ENCODE data around the gene C19orf47. TPM values are rescaled to one million over a fixed set of nuclear protein-coding genes. Genes with fewer than 3 reads are reported as not detected.
"Not testable (repeated sequence)": the region's sequence is repeated elsewhere in the genome, so short reads cannot be mapped to it uniquely, and the experiment has no call there.

C19orf47 gene
- total RNA-seq, 1 experiment from 2014 or later, result 11.7 TPM

GRCh38 chr19:40379446-40380198 lies 31.4 kb upstream of the C19orf47 start:
- Histone ChIP-seq H3K9me3 (ENCODE audit: low read length) (no peaks in the 10 kb centered on the region), H4K20me1 (ENCODE audit: insufficient read depth, low read depth, low read length) (no peaks in the 10 kb centered on the region)

GRCh38 chr19:40378509-40378908 lies 30.3 kb upstream of the C19orf47 start:
- Histone ChIP-seq H3K9me3 (ENCODE audit: low read length) (no peaks in the 10 kb centered on the region), H3K27ac (ENCODE audit: low read length) (no peak overlapping the region), H3K4me2 (ENCODE audit: low read depth, low read length, poor library complexity, severe bottlenecking) (no peak overlapping the region), H3K27me3 (ENCODE audit: low read length) (no peaks in the 10 kb centered on the region), H2AFZ (ENCODE audit: low read length) (no peak overlapping the region), H3K4me3 (ENCODE audit: low read length) (no peak overlapping the region), H3K9ac (ENCODE audit: low read length) (no peak overlapping the region), H3K9me2 (replicated peaks; ENCODE audit: insufficient read depth, low read length) (no peaks in the 10 kb centered on the region), H3K4me1 (ENCODE audit: low read length) (no peaks in the 10 kb centered on the region), H3K36me3 (ENCODE audit: insufficient read depth, low read length) (no peaks in the 10 kb centered on the region), H3K79me2 (ENCODE audit: low read length) (no peaks in the 10 kb centered on the region), H4K20me1 (ENCODE audit: insufficient read depth, low read depth, low read length) (no peaks in the 10 kb centered on the region)
- no peak for DNase-seq

More at GRCh38 chr19:40379446-40380198, 31.4 kb upstream of the C19orf47 start:
- Histone ChIP-seq H3K27ac (ENCODE audit: low read length) (no peak overlapping the region), H3K36me3 (ENCODE audit: insufficient read depth, low read length) (no peaks in the 10 kb centered on the region), H3K79me2 (ENCODE audit: low read length) (no peaks in the 10 kb centered on the region), H3K4me2 (ENCODE audit: low read depth, low read length, poor library complexity, severe bottlenecking) (no peak overlapping the region), H3K27me3 (ENCODE audit: low read length) (no peaks in the 10 kb centered on the region), H3K9me2 (replicated peaks; ENCODE audit: insufficient read depth, low read length) (no peaks in the 10 kb centered on the region), H3K4me3 (ENCODE audit: low read length) (no peak overlapping the region), H3K9ac (ENCODE audit: low read length) (no peak overlapping the region), H2AFZ (ENCODE audit: low read length) (no peak overlapping the region), H3K4me1 (ENCODE audit: low read length) (no peaks in the 10 kb centered on the region)
- DNase-seq, result no peak

GRCh38 chr19:40377876-40378385 lies 29.7 kb upstream of the C19orf47 start:
- DNase-seq, result no peak
- no peaks in the 10 kb centered on the region for H3K79me2 ChIP-seq (ENCODE audit: low read length)
- no peaks in the 10 kb centered on the region for H3K9me3 ChIP-seq (ENCODE audit: low read length)
- no peak overlapping the region for H3K27ac ChIP-seq (ENCODE audit: low read length)
- no peaks in the 10 kb centered on the region for H3K4me1 ChIP-seq (ENCODE audit: low read length)
- H3K4me3 ChIP-seq (ENCODE audit: low read length), result no peak overlapping the region
- no peaks in the 10 kb centered on the region for H4K20me1 ChIP-seq (ENCODE audit: insufficient read depth, low read depth, low read length)
- no peak overlapping the region for H3K9ac ChIP-seq (ENCODE audit: low read length)
- no peak overlapping the region for H2AFZ ChIP-seq (ENCODE audit: low read length)
- H3K9me2 ChIP-seq (replicated peaks; ENCODE audit: insufficient read depth, low read length), result no peaks in the 10 kb centered on the region
- no peaks in the 10 kb centered on the region for H3K27me3 ChIP-seq (ENCODE audit: low read length)
- no peak overlapping the region for H3K4me2 ChIP-seq (ENCODE audit: low read depth, low read length, poor library complexity, severe bottlenecking)
- H3K36me3 ChIP-seq (ENCODE audit: insufficient read depth, low read length), result no peaks in the 10 kb centered on the region

- Histone ChIP-seq H3K9me2 (replicated peaks; ENCODE audit: insufficient read depth, low read length) (no peaks in the 10 kb centered on the region), H3K4me3 (ENCODE audit: low read length) (no peak overlapping the region), H3K79me2 (ENCODE audit: low read length) (no peaks in the 10 kb centered on the region), H3K27ac (ENCODE audit: low read length) (no peak overlapping the region), H4K20me1 (ENCODE audit: insufficient read depth, low read depth, low read length) (no peaks in the 10 kb centered on the region), H3K9me3 (ENCODE audit: low read length) (no peaks in the 10 kb centered on the region), H2AFZ (ENCODE audit: low read length) (no peak overlapping the region), H3K9ac (ENCODE audit: low read length) (no peak overlapping the region), H3K36me3 (ENCODE audit: insufficient read depth, low read length) (no peaks in the 10 kb centered on the region), H3K4me2 (ENCODE audit: low read depth, low read length, poor library complexity, severe bottlenecking) (no peak overlapping the region), H3K4me1 (ENCODE audit: low read length) (no peaks in the 10 kb centered on the region), H3K27me3 (ENCODE audit: low read length) (no peaks in the 10 kb centered on the region)
- DNase-seq, result no peak
Observed at GRCh38 chr19:40376286-40376862, 28.2 kb upstream of the C19orf47 start.

GRCh38 chr19:40374084-40374483 lies 25.9 kb upstream of the C19orf47 start:
- Histone ChIP-seq H3K79me2 (ENCODE audit: low read length) (no peaks in the 10 kb centered on the region), H2AFZ (ENCODE audit: low read length) (no peak overlapping the region)

GRCh38 chr19:40371802-40372122 lies 23.6 kb upstream of the C19orf47 start:
- H3K27ac ChIP-seq (ENCODE audit: low read length), result no peak overlapping the region
- no peak overlapping the region for H2AFZ ChIP-seq (ENCODE audit: low read length)
- H4K20me1 ChIP-seq (ENCODE audit: insufficient read depth, low read depth, low read length), result no peaks in the 10 kb centered on the region
- no peaks in the 10 kb centered on the region for H3K36me3 ChIP-seq (ENCODE audit: insufficient read depth, low read length)
- H3K4me1 ChIP-seq (ENCODE audit: low read length), result peaks cover 8% of the 10 kb centered on the region
- no peak overlapping the region for H3K4me2 ChIP-seq (ENCODE audit: low read depth, low read length, poor library complexity, severe bottlenecking)
- no peaks in the 10 kb centered on the region for H3K9me2 ChIP-seq (replicated peaks; ENCODE audit: insufficient read depth, low read length)
- H3K9ac ChIP-seq (ENCODE audit: low read length), result no peak overlapping the region
- H3K4me3 ChIP-seq (ENCODE audit: low read length), result no peak overlapping the region
- H3K9me3 ChIP-seq (ENCODE audit: low read length), result no peaks in the 10 kb centered on the region
- no peaks in the 10 kb centered on the region for H3K27me3 ChIP-seq (ENCODE audit: low read length)
- no peaks in the 10 kb centered on the region for H3K79me2 ChIP-seq (ENCODE audit: low read length)
- no peak for DNase-seq

More at GRCh38 chr19:40374084-40374483, 25.9 kb upstream of the C19orf47 start:
- Histone ChIP-seq H3K4me1 (ENCODE audit: low read length) (no peaks in the 10 kb centered on the region), H3K4me2 (ENCODE audit: low read depth, low read length, poor library complexity, severe bottlenecking) (no peak overlapping the region), H3K9me2 (replicated peaks; ENCODE audit: insufficient read depth, low read length) (no peaks in the 10 kb centered on the region), H3K4me3 (ENCODE audit: low read length) (no peak overlapping the region), H3K27ac (ENCODE audit: low read length) (no peak overlapping the region), H3K9me3 (ENCODE audit: low read length) (no peaks in the 10 kb centered on the region), H4K20me1 (ENCODE audit: insufficient read depth, low read depth, low read length) (no peaks in the 10 kb centered on the region), H3K9ac (ENCODE audit: low read length) (no peak overlapping the region), H3K36me3 (ENCODE audit: insufficient read depth, low read length) (no peaks in the 10 kb centered on the region), H3K27me3 (ENCODE audit: low read length) (no peaks in the 10 kb centered on the region)
- DNase-seq, result no peak

GRCh38 chr19:40370997-40371801 lies 23.0 kb upstream of the C19orf47 start:
- no peak overlapping the region for H3K9ac ChIP-seq (ENCODE audit: low read length)
- no peak overlapping the region for H2AFZ ChIP-seq (ENCODE audit: low read length)
- no peaks in the 10 kb centered on the region for H3K79me2 ChIP-seq (ENCODE audit: low read length)
- H3K27ac ChIP-seq (ENCODE audit: low read length), result no peak overlapping the region
- no peaks in the 10 kb centered on the region for H3K9me2 ChIP-seq (replicated peaks; ENCODE audit: insufficient read depth, low read length)
- DNase-seq, result no peak
- no peaks in the 10 kb centered on the region for H3K9me3 ChIP-seq (ENCODE audit: low read length)
- H3K36me3 ChIP-seq (ENCODE audit: insufficient read depth, low read length), result no peaks in the 10 kb centered on the region
- no peak overlapping the region for H3K4me2 ChIP-seq (ENCODE audit: low read depth, low read length, poor library complexity, severe bottlenecking)
- H3K27me3 ChIP-seq (ENCODE audit: low read length), result no peaks in the 10 kb centered on the region
- peaks cover 8% of the 10 kb centered on the region for H3K4me1 ChIP-seq (ENCODE audit: low read length)
- no peaks in the 10 kb centered on the region for H4K20me1 ChIP-seq (ENCODE audit: insufficient read depth, low read depth, low read length)
- H3K4me3 ChIP-seq (ENCODE audit: low read length), result no peak overlapping the region

GRCh38 chr19:40370253-40370652 lies 22.1 kb upstream of the C19orf47 start:
- H3K36me3 ChIP-seq (ENCODE audit: insufficient read depth, low read length); H3K9ac ChIP-seq (ENCODE audit: low read length); H2AFZ ChIP-seq (ENCODE audit: low read length); H3K27me3 ChIP-seq (ENCODE audit: low read length); H3K27ac ChIP-seq (ENCODE audit: low read length); H4K20me1 ChIP-seq (ENCODE audit: insufficient read depth, low read depth, low read length); H3K79me2 ChIP-seq (ENCODE audit: low read length); DNase-seq; H3K9me3 ChIP-seq (ENCODE audit: low read length); H3K4me3 ChIP-seq (ENCODE audit: low read length); H3K9me2 ChIP-seq (replicated peaks; ENCODE audit: insufficient read depth, low read length); H3K4me2 ChIP-seq (ENCODE audit: low read depth, low read length, poor library complexity, severe bottlenecking): not testable (repeated sequence)
- H3K4me1 ChIP-seq (ENCODE audit: low read length), result peaks cover 11% of the 10 kb centered on the region
